HG03378 (cell line): ENCODE data around the gene ASB5.
"Not testable (repeated sequence)": the region's sequence is repeated elsewhere in the genome, so short reads cannot be mapped to it uniquely, and the experiment has no call there.

Experiments used
- ATAC-seq: cut with Tn5 transposase; IDR thresholded peaks from one replicate; pipeline ENCODE4 v1.9.1; 2021; ENCODE audit warnings: mild to moderate bottlenecking, moderate library complexity; ENCODE audit not compliant: unreplicated experiment

The ASB5 gene

DNA sequence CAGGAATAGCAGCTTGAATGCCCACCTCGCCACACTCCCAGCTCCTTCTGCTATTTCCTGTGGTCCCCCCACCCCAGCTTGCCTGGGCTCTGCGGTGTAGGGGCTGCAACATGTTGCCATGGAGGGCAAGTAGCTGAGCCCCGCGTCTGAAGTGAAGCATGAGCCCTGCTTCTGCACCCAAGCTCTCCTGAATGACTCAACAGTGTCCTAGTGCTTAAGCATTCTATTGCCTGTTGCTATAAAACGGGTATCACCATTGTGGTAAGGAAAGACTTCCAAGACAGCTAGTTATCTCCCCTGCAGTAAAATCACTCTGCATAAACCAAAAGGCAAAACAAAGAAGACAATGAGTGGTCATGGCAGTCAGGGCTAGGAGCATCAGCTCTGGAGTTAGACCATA, 42.3 kb downstream of the ASB5 start:
- ATAC-seq = no peak

DNA sequence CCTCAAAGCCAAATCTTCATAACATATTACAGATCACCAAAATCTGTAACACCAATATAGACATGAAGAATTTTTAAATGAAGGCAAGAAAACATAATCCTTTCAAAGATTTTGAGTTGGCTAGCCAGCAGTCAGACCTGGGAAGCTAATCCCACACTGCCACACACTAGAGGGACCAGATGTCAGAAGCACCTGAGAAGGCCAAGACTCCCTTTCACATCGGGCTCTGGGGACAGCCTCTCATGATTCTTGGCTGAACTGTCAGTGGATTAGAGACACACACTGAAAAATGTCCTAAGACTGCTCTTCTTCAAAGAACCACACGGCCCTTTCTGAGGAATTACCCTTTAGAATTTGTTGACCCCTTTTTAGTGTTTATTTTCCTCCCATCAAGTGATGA, 45.5 kb downstream of the ASB5 start:
- no peak for ATAC-seq

GRCh38 chr4:176222149-176222548, 46.9 kb downstream of the ASB5 start:
- ATAC-seq = no peak

GRCh38 chr4:176217510-176217909, 51.5 kb downstream of the ASB5 start:
- no peak for ATAC-seq

- ATAC-seq = not testable (repeated sequence)
These were observed 56.7 kb downstream of the ASB5 start for GRCh38 chr4:176212351-176212750.

GRCh38 chr4:176210579-176211296, 58.3 kb downstream of the ASB5 start:
- no peak for ATAC-seq

GRCh38 chr4:176210101-176210500, 58.9 kb downstream of the ASB5 start:
- no peak for ATAC-seq

DNA sequence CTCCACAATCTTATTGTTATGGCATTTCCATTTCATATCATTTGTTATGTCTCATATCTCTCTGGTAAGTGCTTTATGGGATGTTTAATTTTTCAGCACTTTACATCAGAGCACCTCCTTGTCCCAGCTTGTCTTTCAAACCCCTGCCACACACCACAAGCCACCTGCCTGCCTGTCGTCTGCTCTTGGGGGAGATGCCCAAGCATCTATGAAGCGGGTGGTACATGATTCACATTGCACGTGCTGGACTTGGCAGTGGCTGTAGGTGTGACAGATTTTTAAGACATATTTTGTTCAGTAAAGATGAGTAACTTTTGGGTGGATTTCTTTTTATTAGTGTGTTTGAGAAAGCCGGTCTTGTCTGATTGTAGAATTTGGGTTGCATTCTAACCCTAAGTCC, 59.5 kb downstream of the ASB5 start:
- ATAC-seq = no peak

GRCh38 chr4:176207839-176208238, 61.2 kb downstream of the ASB5 start:
- no peak for ATAC-seq

DNA sequence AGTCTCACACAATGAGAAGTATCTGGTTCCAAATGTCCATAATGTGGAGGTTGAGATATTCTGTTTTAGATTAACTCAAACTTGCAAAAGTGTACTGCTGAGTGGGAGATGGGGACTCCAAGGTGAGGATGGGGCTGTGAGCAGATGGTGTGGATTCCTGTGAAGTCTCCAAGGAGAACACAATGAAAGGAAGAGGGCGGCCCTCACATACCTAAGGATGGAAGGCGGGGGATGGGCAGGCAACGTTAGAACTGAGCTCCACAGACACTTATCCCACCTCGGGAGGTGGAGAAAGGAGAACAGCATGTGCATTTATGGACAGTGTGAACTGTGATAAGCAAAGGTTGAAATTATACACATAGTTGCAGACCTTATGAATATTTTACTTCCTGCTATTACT, 63.7 kb downstream of the ASB5 start:
- no peak for ATAC-seq

- no peak for ATAC-seq
These were observed 70.6 kb downstream of the ASB5 start for GRCh38 chr4:176198316-176198903.

DNA sequence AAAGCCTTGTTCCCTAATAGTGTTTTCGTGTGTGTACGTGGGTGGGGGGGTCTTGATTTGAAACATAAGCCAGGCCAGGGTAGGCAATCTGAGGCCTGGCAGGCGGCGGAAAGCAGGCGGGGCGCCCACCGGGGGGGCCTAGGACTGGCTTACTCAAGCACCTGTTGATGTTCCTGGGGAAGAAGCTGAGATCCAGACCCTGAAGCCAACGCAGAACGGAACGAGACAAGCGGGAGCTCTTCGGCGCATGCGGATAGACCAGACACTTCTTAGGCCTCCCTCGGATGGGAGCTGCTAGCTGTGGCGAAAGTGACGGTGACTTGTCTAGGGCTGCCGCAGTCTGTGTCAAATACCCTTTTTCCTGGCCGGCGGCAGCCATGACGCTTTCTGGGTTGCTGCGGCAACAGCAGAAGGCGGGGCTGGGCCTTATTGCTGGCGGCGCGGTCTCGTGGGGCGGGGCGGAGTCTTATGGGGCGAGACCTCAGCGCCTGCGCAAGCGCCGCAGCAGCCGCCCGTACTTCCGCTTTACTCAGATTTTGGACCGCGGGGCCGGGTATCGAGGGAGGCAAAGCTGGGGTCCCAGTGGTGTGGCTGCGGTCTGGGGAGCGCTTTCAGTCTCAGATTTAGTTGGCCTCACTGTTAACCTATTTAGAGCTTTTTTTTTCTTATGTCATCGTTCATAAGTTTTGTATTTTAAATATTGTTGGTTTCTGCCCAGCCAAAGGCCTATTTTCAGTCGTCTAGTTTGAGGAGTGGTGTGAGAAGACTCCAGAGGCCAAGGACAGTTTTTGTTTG, 73.6 kb downstream of the ASB5 start, which contains the start of gene SPATA4:
SPATA4 (minus strand) TSS at position 402 of the 795 bp plus-strand sequence; CDS start at position 379, 23 bp downstream.
- ATAC-seq = peak; percentile 96

DNA sequence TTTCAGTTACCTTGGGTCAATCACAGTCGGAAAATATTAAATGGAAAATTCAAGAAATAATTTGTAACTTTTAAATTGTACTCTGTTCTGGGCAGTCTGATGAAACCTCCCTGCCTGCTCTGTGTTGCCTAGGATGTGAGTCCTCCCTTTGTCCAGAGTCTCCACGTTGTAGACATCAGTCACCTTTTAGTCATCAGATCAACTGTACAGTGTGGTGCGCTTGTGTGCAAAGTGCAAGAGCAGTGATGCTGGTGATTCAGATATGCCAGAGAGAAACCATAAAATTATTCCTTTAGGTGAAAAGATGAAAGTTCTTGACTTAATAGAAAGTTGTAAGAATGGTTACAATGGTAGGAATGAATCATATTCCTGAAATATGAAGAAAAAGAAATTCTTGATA, 75.1 kb downstream of the ASB5 start:
- ATAC-seq = no peak

DNA sequence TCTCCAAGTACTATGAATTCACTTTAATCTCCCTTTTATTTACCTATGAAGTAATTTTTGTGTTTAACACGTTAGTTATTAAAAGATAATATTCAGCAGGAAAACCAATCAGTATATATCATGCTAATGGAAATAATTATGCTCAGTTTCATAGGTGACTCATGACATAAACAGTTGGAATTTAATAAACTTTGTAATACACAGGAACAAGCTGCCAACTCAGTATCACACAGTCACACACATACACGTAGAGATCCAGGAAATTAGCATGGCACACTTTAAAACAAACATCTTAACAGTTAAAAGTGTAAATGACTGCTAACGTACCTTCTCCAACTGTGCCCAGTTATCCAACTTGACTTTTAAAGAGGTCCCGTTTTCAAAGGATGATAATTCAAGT, 75.9 kb downstream of the ASB5 start:
- no peak for ATAC-seq

DNA sequence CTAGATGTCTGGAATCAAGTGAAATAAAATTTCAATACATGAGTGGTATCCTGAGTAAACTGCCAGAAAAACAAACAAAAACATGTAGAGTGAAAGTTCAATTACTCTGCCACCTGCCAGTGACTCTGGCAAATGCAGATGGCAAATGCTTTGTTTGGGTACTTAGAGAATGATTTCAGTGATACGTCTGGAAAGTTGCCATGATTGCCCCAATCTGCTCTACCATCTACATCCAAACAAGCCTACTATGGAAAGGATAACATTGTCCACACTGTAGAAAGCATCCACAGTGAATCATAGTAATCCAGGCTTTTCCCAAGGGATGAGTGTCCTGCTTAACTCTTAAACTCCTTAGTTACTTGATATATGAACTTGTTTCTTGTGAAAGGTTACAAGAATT, 77.0 kb downstream of the ASB5 start:
- ATAC-seq = no peak

DNA sequence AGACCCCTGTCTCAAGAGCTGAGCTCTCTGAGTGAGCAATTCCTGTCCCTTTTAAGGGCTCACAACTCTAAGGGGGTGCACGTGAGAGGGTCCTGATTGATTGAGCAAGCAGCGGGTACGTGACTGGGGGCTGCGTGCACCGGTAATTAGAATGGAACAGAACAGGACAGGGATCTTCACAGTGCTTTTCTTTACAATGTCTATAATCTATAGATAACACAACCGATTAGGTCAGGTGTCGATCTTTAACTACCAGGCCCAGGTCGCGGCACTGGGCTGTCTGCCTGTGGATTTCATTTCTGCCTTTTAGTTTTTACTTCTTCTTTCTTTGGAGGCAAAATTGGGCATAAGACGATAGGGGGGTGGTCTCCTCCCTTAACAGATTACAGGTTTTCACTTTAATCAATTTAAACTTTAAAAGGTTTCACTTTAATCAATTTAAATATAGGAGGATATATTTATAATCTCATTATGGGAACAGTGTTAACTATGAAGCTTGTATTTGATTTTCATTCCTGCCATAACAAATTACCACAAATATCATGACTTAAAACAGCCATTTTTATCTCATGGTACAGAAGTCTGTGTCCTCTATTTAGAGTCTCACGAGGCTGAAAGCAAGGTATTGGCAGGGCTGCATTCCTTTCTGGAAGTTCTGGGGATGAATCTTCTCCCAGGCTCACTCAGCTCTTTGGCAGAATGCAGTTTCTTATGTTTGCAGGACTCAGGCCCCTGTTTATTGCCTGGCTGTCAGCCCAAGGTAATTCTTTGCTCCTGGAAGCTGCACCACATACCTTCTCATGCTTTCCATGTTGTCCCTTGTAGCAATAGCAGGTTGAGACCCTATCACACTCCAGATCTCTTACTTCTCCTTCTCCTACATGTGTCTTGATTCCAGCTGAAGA, 78.9 kb downstream of the ASB5 start:
- no peak for ATAC-seq

- ATAC-seq = no peak
These were observed 80.4 kb downstream of the ASB5 start for GRCh38 chr4:176188654-176189053.

GRCh38 chr4:176187624-176188023, 81.4 kb downstream of the ASB5 start:
- no peak for ATAC-seq

- ATAC-seq = no peak
These were observed 82.2 kb downstream of the ASB5 start for GRCh38 chr4:176186671-176187395.

DNA sequence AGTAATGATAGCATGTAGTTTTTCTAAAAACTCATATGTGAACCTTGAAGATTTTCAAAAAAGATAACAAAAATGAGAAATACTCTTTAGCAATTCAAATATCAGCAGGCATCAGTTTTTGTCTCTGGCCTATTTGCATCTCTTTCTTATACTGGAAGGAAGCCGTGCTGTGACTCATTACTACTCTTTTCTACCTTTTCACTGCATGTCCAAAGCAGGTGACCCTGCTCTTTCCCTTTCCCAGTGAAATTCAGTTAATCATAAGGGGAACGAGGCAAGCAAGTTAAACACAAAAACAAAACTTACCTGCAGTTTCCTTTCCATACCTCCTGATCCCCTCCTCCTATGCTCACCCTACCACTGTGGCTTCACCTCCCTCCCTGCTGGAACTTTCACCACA, 83.0 kb downstream of the ASB5 start:
- no peak for ATAC-seq
